Measurements from ENCODE around the gene HECTD3.

- TF ChIP-seq GATA2 (IDR thresholded peaks at IDR 0.05; ENCODE audit: low read depth, low read length), result no peak
- no peak for TF ChIP-seq GATA3 (IDR thresholded peaks at IDR 0.05; ENCODE audit: low read depth, low read length)
Observed at GRCh38 chr1:45016767-45017166, 5.6 kb upstream of the HECTD3 start.
